ENCODE results near the gene SLAMF8.

The SLAMF8 gene

GRCh38 chr1:159825564-159825963 is 1.1 kb upstream of the SLAMF8 start:
- no peak overlapping the region for H2AFZ ChIP-seq
- no peaks in the 10 kb centered on the region for H3K9me3 ChIP-seq (ENCODE audit: control insufficient read depth, low read length)
- H3K27me3 ChIP-seq (ENCODE audit: control insufficient read depth, insufficient read depth, low read length) = no peaks in the 10 kb centered on the region
- H3K27ac ChIP-seq = no peak overlapping the region
- H3K9ac ChIP-seq = no peak overlapping the region
- H3K36me3 ChIP-seq (ENCODE audit: control insufficient read depth, insufficient read depth, low read length) = no peaks in the 10 kb centered on the region
- H3K79me2 ChIP-seq = no peaks in the 10 kb centered on the region
- H3K4me2 ChIP-seq (ENCODE audit: low read length) = no peak overlapping the region
- peaks cover 15% of the 10 kb centered on the region for H3K4me1 ChIP-seq
- no peak overlapping the region for H3K4me3 ChIP-seq (ENCODE audit: low read depth, low read length)
- TF ChIP-seq CTCF (IDR thresholded peaks at IDR 0.05) = no peak

- Histone ChIP-seq H3K4me2 (ENCODE audit: low read length) (no peak overlapping the region), H3K79me2 (no peaks in the 10 kb centered on the region), H3K27ac (no peak overlapping the region), H3K4me1 (peaks cover 15% of the 10 kb centered on the region), H3K4me3 (ENCODE audit: low read depth, low read length) (no peak overlapping the region), H3K9ac (no peak overlapping the region), H3K9me3 (ENCODE audit: control insufficient read depth, low read length) (no peaks in the 10 kb centered on the region), H3K36me3 (ENCODE audit: control insufficient read depth, insufficient read depth, low read length) (no peaks in the 10 kb centered on the region), H3K27me3 (ENCODE audit: control insufficient read depth, insufficient read depth, low read length) (no peaks in the 10 kb centered on the region), H2AFZ (no peak overlapping the region)
- no peak for TF ChIP-seq CTCF (IDR thresholded peaks at IDR 0.05)
Observed at GRCh38 chr1:159827102-159827490, 423 bp downstream of the SLAMF8 start.

- no peaks in the 10 kb centered on the region for H3K27me3 ChIP-seq (ENCODE audit: control insufficient read depth, insufficient read depth, low read length)
- peaks cover 15% of the 10 kb centered on the region for H3K4me1 ChIP-seq
Observed at GRCh38 chr1:159827549-159827948, 876 bp downstream of the SLAMF8 start.

GRCh38 chr1:159828176-159828575 is 1.5 kb downstream of the SLAMF8 start:
- no peaks in the 10 kb centered on the region for H3K79me2 ChIP-seq
- TF ChIP-seq CTCF (IDR thresholded peaks at IDR 0.05) = no peak
- H2AFZ ChIP-seq = no peak overlapping the region
- H3K9ac ChIP-seq = no peak overlapping the region
- H3K9me3 ChIP-seq (ENCODE audit: control insufficient read depth, low read length) = no peaks in the 10 kb centered on the region
- no peak overlapping the region for H3K4me3 ChIP-seq (ENCODE audit: low read depth, low read length)
- no peaks in the 10 kb centered on the region for H3K27me3 ChIP-seq (ENCODE audit: control insufficient read depth, insufficient read depth, low read length)
- no peak overlapping the region for H3K4me2 ChIP-seq (ENCODE audit: low read length)
- H3K27ac ChIP-seq = no peak overlapping the region
- no peaks in the 10 kb centered on the region for H3K36me3 ChIP-seq (ENCODE audit: control insufficient read depth, insufficient read depth, low read length)
- peaks cover 15% of the 10 kb centered on the region for H3K4me1 ChIP-seq

More at GRCh38 chr1:159827549-159827948, 876 bp downstream of the SLAMF8 start:
- no peak overlapping the region for H3K4me2 ChIP-seq (ENCODE audit: low read length)
- H3K36me3 ChIP-seq (ENCODE audit: control insufficient read depth, insufficient read depth, low read length) = no peaks in the 10 kb centered on the region
- no peak overlapping the region for H2AFZ ChIP-seq
- H3K4me3 ChIP-seq (ENCODE audit: low read depth, low read length) = no peak overlapping the region
- H3K9me3 ChIP-seq (ENCODE audit: control insufficient read depth, low read length) = no peaks in the 10 kb centered on the region
- H3K27ac ChIP-seq = no peak overlapping the region
- H3K79me2 ChIP-seq = no peaks in the 10 kb centered on the region
- H3K9ac ChIP-seq = no peak overlapping the region
- no peak for TF ChIP-seq CTCF (IDR thresholded peaks at IDR 0.05)

- TF ChIP-seq CTCF (IDR thresholded peaks at IDR 0.05) = no peak
- no peak overlapping the region for H3K4me3 ChIP-seq (ENCODE audit: low read depth, low read length)
- H3K9me3 ChIP-seq (ENCODE audit: control insufficient read depth, low read length) = no peaks in the 10 kb centered on the region
- H3K9ac ChIP-seq = no peak overlapping the region
- H3K36me3 ChIP-seq (ENCODE audit: control insufficient read depth, insufficient read depth, low read length) = no peaks in the 10 kb centered on the region
- no peaks in the 10 kb centered on the region for H3K79me2 ChIP-seq
- H3K27ac ChIP-seq = no peak overlapping the region
- peaks cover 15% of the 10 kb centered on the region for H3K4me1 ChIP-seq
- H3K27me3 ChIP-seq (ENCODE audit: control insufficient read depth, insufficient read depth, low read length) = no peaks in the 10 kb centered on the region
- no peak overlapping the region for H3K4me2 ChIP-seq (ENCODE audit: low read length)
- peak overlapping the region; percentile 42 for H2AFZ ChIP-seq
Observed at GRCh38 chr1:159828581-159829272, 2.1 kb downstream of the SLAMF8 start.

Measured in parathyroid adenoma (tissue), 2 donors.